Measurements from ENCODE around the gene SIPA1L2.
"Not testable (repeated sequence)": the region's sequence is repeated elsewhere in the genome, so short reads cannot be mapped to it uniquely, and the experiment has no call there.

The SIPA1L2 gene

GRCh38 chr1:232620356-232620969 is 9.5 kb downstream of the SIPA1L2 start:
- H3K4me3 ChIP-seq (ENCODE audit: low read depth, low read length) = no peak overlapping the region

- H3K4me3 ChIP-seq (ENCODE audit: low read depth, low read length) = no peak overlapping the region
Measured at GRCh38 chr1:232617237-232617636, 12.7 kb downstream of the SIPA1L2 start.

- no peak overlapping the region for H3K4me3 ChIP-seq (ENCODE audit: low read depth, low read length)
Measured at GRCh38 chr1:232615306-232615800, 14.6 kb downstream of the SIPA1L2 start.

- no peak overlapping the region for H3K4me3 ChIP-seq (ENCODE audit: low read depth, low read length)
Measured at GRCh38 chr1:232614811-232615210, 15.1 kb downstream of the SIPA1L2 start.

- H3K4me3 ChIP-seq (ENCODE audit: low read depth, low read length) = no peak overlapping the region
Measured at GRCh38 chr1:232613752-232614381, 16.1 kb downstream of the SIPA1L2 start.

- H3K4me3 ChIP-seq (ENCODE audit: low read depth, low read length) = not testable (repeated sequence)
Measured at GRCh38 chr1:232612836-232613235, 17.1 kb downstream of the SIPA1L2 start.

GRCh38 chr1:232611834-232612233 is 18.1 kb downstream of the SIPA1L2 start:
- no peak overlapping the region for H3K4me3 ChIP-seq (ENCODE audit: low read depth, low read length)

- H3K4me3 ChIP-seq (ENCODE audit: low read depth, low read length) = not testable (repeated sequence)
Measured at GRCh38 chr1:232610902-232611745, 18.8 kb downstream of the SIPA1L2 start.

- no peak overlapping the region for H3K4me3 ChIP-seq (ENCODE audit: low read depth, low read length)
Measured at GRCh38 chr1:232610192-232610901, 19.6 kb downstream of the SIPA1L2 start.

- H3K4me3 ChIP-seq (ENCODE audit: low read depth, low read length) = no peak overlapping the region
Measured at GRCh38 chr1:232608427-232608826, 21.5 kb downstream of the SIPA1L2 start.

- no peak overlapping the region for H3K4me3 ChIP-seq (ENCODE audit: low read depth, low read length)
Measured at GRCh38 chr1:232602622-232603021, 27.3 kb downstream of the SIPA1L2 start.

- H3K4me3 ChIP-seq (ENCODE audit: low read depth, low read length) = no peak overlapping the region
Measured at GRCh38 chr1:232600424-232601258, 29.3 kb downstream of the SIPA1L2 start.

GRCh38 chr1:232599178-232600041 is 30.5 kb downstream of the SIPA1L2 start:
- H3K4me3 ChIP-seq (ENCODE audit: low read depth, low read length) = no peak overlapping the region

GRCh38 chr1:232598837-232599177 is 31.1 kb downstream of the SIPA1L2 start:
- no peak overlapping the region for H3K4me3 ChIP-seq (ENCODE audit: low read depth, low read length)

GRCh38 chr1:232598133-232598532 is 31.8 kb downstream of the SIPA1L2 start:
- no peak overlapping the region for H3K4me3 ChIP-seq (ENCODE audit: low read depth, low read length)

- H3K4me3 ChIP-seq (ENCODE audit: low read depth, low read length) = no peak overlapping the region
Measured at GRCh38 chr1:232597721-232598120, 32.2 kb downstream of the SIPA1L2 start.

GRCh38 chr1:232596666-232597303 is 33.1 kb downstream of the SIPA1L2 start:
- H3K4me3 ChIP-seq (ENCODE audit: low read depth, low read length) = no peak overlapping the region

GRCh38 chr1:232594768-232595698 is 34.9 kb downstream of the SIPA1L2 start:
- H3K4me3 ChIP-seq (ENCODE audit: low read depth, low read length) = no peak overlapping the region
